HG03066 (cell line): ENCODE data around the gene SOCS2.

Experiments used
- ATAC-seq: cut with Tn5 transposase; IDR thresholded peaks from one replicate; pipeline ENCODE4 v1.9.1; 2021; ENCODE audit warnings: low read depth; ENCODE audit not compliant: unreplicated experiment

The SOCS2 gene

DNA sequence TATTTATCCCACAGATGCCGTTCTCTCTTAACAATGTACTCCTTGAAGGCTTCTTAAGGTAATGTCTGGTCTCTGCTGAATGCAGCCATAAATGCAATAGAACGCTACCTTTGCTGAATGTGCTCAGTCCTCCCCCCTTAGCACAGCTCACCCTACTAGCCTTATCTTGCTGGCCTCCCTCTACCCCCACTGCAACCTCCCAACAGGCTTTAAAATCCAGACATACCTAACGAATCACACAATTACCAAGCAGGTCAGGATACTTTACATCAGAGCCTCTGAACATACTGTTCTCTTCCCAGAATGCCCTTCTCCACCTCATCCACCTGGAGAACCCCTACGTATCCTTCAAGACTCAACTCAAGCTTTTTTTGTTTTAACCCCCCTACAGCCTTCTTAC, 53.7 kb downstream of the SOCS2 start:
- ATAC-seq: no peak
